ENCODE results near the gene SH3PXD2B.

SH3PXD2B gene

DNA sequence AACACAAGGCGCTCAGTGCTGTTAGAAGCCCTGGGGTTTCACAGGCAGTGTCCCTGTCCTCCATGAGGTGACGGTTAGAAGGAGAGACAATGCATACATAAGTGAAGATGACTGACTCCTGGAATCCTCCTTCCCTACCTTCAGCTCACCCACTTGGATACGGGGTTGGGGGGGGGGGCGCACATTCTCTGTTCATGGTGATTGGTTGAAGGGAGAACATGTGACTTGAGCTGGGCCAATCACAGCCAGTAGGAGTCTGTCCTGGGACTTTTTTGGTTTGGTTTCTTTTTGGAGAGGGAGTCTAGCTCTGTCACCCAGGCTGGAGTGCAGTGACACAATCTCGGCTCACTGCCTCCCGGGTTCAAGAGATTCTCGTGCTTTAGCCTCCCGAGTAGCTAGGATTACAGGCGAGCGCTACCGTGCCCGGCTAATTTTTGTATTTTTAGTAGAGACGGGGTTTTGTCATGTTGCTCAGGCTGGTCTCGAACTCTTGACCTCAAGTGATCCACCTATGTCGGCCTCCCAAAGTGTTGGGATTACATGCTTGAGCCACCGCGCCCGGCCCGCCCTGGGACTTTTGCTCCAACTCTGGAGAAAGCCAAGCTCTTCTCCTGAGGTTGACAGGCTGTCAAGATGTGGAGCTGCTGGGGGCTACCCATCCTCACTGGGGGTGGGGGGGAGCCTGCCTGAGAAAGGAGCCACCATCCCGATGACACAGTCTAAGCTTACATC, 30.8 kb downstream of the SH3PXD2B start:
- no peak for DNase-seq (ENCODE audit: insufficient read length, low spot score)
- FAIRE-seq, result no peak
- TF ChIP-seq POU2F2 (IDR thresholded peaks at IDR 0.05; ENCODE audit: low read depth, low read length) (no peak), POLR2AphosphoS5 (IDR thresholded peaks at IDR 0.05; ENCODE audit: low read depth, low read length) (no peak), POLR2A (IDR thresholded peaks at IDR 0.05; ENCODE audit: low read depth, low read length) (no peak), PAX5 (IDR thresholded peaks at IDR 0.05; ENCODE audit: insufficient read depth, low read length, severe bottlenecking) (no peak), TAF1 (IDR thresholded peaks at IDR 0.05; ENCODE audit: low read depth, low read length) (no peak), SPI1 (IDR thresholded peaks at IDR 0.05; ENCODE audit: low read depth, low read length) (no peak)

DNA sequence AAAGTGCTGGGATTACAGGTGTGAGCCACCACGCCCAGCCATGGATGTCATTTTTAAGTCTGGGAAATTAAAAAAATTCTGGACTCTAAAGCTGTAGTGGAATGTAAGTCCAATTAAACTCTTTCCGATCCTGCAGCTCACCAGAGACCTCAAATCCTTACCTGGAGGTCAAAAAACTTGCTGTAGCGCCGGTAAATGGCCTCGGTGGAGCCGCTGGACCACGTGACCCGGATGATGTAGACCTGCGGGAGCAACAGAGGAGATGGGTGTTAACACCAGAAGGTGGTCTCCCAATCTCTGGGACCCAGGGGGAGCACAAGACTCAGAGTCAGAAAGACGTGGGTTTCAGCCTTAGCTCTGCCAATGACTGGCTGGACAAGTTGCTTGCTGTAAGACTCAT, 32.1 kb downstream of the SH3PXD2B start:
- TF ChIP-seq SPI1 (IDR thresholded peaks at IDR 0.05; ENCODE audit: low read depth, low read length), result no peak
- no peak for TF ChIP-seq POU2F2 (IDR thresholded peaks at IDR 0.05; ENCODE audit: low read depth, low read length)
- TF ChIP-seq TAF1 (IDR thresholded peaks at IDR 0.05; ENCODE audit: low read depth, low read length), result no peak
- TF ChIP-seq POLR2A (IDR thresholded peaks at IDR 0.05; ENCODE audit: low read depth, low read length), result no peak
- no peak for TF ChIP-seq POLR2AphosphoS5 (IDR thresholded peaks at IDR 0.05; ENCODE audit: low read depth, low read length)
- TF ChIP-seq PAX5 (IDR thresholded peaks at IDR 0.05; ENCODE audit: insufficient read depth, low read length, severe bottlenecking), result no peak
- DNase-seq (ENCODE audit: insufficient read length, low spot score), result no peak
- FAIRE-seq, result no peak

GRCh38 chr5:172421020-172421419, 33.3 kb downstream of the SH3PXD2B start:
- TF ChIP-seq POU2F2 (IDR thresholded peaks at IDR 0.05; ENCODE audit: low read depth, low read length) (no peak), POLR2A (IDR thresholded peaks at IDR 0.05; ENCODE audit: low read depth, low read length) (no peak), PAX5 (IDR thresholded peaks at IDR 0.05; ENCODE audit: insufficient read depth, low read length, severe bottlenecking) (no peak), POLR2AphosphoS5 (IDR thresholded peaks at IDR 0.05; ENCODE audit: low read depth, low read length) (no peak), SPI1 (IDR thresholded peaks at IDR 0.05; ENCODE audit: low read depth, low read length) (no peak)
- no peak for FAIRE-seq
- DNase-seq (ENCODE audit: insufficient read length, low spot score), result no peak

DNA sequence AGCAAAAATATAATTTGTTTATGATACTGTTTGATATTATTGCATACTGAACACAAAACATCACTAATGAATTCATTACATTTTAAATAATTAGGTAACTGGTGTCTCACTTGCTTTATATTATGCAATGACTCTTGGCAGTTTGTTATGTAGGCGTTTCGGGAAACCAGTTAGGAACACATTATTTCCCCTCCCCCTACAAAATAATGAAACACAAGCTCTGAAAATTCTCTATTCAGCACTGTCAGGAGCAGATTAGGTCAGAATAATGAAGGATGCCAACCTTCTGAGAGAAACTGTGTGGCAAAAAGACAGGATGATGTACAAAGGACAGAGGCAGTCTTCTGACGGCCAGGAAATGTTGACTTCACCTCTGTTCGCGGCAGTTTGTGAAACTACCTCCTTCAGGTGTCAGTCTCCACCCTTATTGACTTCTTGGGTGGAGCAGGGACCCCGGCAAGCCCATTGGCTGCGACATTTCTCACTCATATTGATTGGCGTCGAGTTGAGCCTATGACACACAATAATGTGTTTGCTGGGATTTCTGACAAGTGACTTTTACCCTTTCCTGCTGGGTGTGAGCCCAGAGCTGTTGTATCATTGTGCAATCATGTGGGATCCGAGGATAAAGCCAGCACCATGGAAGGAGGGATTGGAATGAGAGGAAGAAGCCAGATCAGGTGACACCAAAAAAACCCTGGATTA, 33.9 kb downstream of the SH3PXD2B start:
- DNase-seq (ENCODE audit: insufficient read length, low spot score) (no peak), FAIRE-seq (no peak)
- TF ChIP-seq POLR2AphosphoS5 (IDR thresholded peaks at IDR 0.05; ENCODE audit: low read depth, low read length) (no peak), SPI1 (IDR thresholded peaks at IDR 0.05; ENCODE audit: low read depth, low read length) (no peak), POU2F2 (IDR thresholded peaks at IDR 0.05; ENCODE audit: low read depth, low read length) (no peak), PAX5 (IDR thresholded peaks at IDR 0.05; ENCODE audit: insufficient read depth, low read length, severe bottlenecking) (no peak), TAF1 (IDR thresholded peaks at IDR 0.05; ENCODE audit: low read depth, low read length) (no peak), POLR2A (IDR thresholded peaks at IDR 0.05; ENCODE audit: low read depth, low read length) (no peak)

DNA sequence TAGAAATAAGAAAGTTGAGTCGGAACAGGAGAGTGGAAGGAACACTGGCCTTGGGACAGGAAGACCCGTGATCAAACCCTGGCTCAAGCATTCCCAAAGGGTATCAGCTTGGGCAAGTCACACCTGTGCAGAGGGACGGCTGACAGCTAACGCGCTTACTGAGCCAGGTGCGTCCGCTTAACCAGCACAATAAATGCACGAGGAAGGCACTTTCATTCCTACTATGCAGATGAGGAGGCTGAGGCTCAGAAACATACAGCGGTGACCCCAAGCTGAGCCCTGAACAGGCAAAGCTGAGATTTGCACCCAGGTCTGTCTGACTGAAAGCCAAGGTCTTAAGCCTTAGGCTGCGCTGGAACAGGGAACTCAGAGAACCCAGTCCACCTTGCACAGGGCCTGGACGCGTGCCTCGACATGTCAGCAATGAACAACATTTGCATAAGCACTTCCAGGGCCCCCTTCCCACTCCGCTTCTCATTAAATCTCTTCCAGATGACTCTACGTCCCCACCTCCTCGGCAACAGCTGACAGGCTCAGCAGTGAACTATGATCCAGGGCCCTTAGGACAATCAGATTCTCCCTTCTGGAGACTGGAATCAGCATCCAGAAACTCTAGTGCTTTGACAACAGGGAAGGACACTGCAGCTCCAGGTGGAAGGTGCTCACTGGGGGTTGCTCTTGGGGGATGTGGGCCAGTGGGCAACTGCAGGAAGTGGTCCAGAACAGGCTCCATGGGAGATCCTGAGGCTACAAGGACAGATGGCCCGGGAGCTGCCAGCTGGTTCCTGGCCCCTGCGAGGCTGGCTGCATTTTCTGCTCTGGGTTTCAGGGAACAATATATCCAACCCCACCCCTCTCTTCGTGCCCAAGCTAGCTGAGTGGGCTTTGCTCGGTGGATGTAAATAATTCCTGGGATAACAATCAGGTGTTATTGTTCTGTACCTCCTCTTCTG, 35.2 kb downstream of the SH3PXD2B start:
- no peak for DNase-seq (ENCODE audit: insufficient read length, low spot score)
- no peak for FAIRE-seq
- TF ChIP-seq POU2F2 (IDR thresholded peaks at IDR 0.05; ENCODE audit: low read depth, low read length) (no peak), POLR2A (IDR thresholded peaks at IDR 0.05; ENCODE audit: low read depth, low read length) (no peak), PAX5 (IDR thresholded peaks at IDR 0.05; ENCODE audit: insufficient read depth, low read length, severe bottlenecking) (no peak), POLR2AphosphoS5 (IDR thresholded peaks at IDR 0.05; ENCODE audit: low read depth, low read length) (no peak), SPI1 (IDR thresholded peaks at IDR 0.05; ENCODE audit: low read depth, low read length) (no peak), TAF1 (IDR thresholded peaks at IDR 0.05; ENCODE audit: low read depth, low read length) (no peak)

DNA sequence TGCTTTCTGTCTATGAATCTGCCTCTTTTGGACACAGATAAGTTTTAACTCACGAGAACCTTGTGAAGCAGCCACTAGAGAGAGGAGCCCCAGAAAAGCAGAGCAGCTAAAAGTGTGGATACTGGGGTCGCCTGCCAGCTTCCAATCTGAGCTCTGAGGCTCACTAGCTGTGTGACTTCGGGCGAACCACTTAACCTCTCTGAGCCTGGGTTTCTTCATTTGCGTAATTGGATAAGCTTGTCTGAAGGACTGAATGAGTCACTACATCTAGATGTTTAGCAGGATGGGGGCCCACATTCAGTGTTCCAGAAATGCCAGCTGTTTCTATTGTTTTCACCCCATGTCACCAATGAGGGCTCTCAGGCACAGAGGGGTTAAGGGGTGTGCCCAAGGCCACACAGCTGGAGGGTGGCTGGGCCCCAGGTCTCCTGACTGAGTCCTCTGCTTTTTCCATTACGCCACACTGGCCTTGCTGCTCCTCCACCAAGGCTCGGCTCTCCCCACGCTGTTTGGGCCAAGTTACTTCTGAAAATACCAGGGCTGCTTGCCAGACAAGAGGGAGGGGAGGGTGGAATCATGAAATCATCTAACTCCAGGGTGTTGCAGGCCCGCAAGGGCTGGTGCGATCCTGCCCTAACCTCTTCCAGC, 36.2 kb downstream of the SH3PXD2B start:
- FAIRE-seq, result no peak
- TF ChIP-seq TAF1 (IDR thresholded peaks at IDR 0.05; ENCODE audit: low read depth, low read length) (no peak), SPI1 (IDR thresholded peaks at IDR 0.05; ENCODE audit: low read depth, low read length) (no peak), POLR2AphosphoS5 (IDR thresholded peaks at IDR 0.05; ENCODE audit: low read depth, low read length) (no peak), PAX5 (IDR thresholded peaks at IDR 0.05; ENCODE audit: insufficient read depth, low read length, severe bottlenecking) (no peak), POLR2A (IDR thresholded peaks at IDR 0.05; ENCODE audit: low read depth, low read length) (no peak), POU2F2 (IDR thresholded peaks at IDR 0.05; ENCODE audit: low read depth, low read length) (no peak)
- DNase-seq (ENCODE audit: insufficient read length, low spot score), result no peak

GRCh38 chr5:172417130-172417841, 37.0 kb downstream of the SH3PXD2B start:
- TF ChIP-seq PAX5 (IDR thresholded peaks at IDR 0.05; ENCODE audit: insufficient read depth, low read length, severe bottlenecking), result no peak
- no peak for TF ChIP-seq SPI1 (IDR thresholded peaks at IDR 0.05; ENCODE audit: low read depth, low read length)
- TF ChIP-seq POU2F2 (IDR thresholded peaks at IDR 0.05; ENCODE audit: low read depth, low read length), result no peak
- TF ChIP-seq POLR2A (IDR thresholded peaks at IDR 0.05; ENCODE audit: low read depth, low read length), result no peak
- no peak for TF ChIP-seq POLR2AphosphoS5 (IDR thresholded peaks at IDR 0.05; ENCODE audit: low read depth, low read length)
- TF ChIP-seq TAF1 (IDR thresholded peaks at IDR 0.05; ENCODE audit: low read depth, low read length), result no peak
- no peak for FAIRE-seq
- DNase-seq (ENCODE audit: insufficient read length, low spot score), result no peak

Measured in GM12891 (cell line).